A549 (cell line): ENCODE results near the gene TMCO2.

Experiments
- EHMT2 ChIP-seq: fragments of 200-600 bp; sonication (generic); IDR thresholded peaks from 2 replicates; pipeline ENCODE4 v1.6.1; 2016; ENCODE audit warnings: antibody characterized with exemption, low read depth, mild to moderate bottlenecking, moderate library complexity
- PHF8 ChIP-seq: fragments of 200-600 bp; sonication (generic); IDR thresholded peaks from 2 replicates; pipeline ENCODE4 v1.6.1; 2016; ENCODE audit warnings: low read depth, mild to moderate bottlenecking, antibody characterized with exemption, moderate library complexity, borderline replicate concordance
- POLR2A ChIP-seq: IDR thresholded peaks from 2 replicates; pipeline ENCODE4 v1.6.1; 2012; ENCODE audit warnings: mild to moderate bottlenecking, low read length
- RAD21 ChIP-seq, 2 experiments: fragments of >200 bp in 1 of 2; sonication (Bioruptor Twin) in 1 of 2; formaldehyde crosslinking in 1 of 2; IDR thresholded peaks in 1 of 2; conservative IDR thresholded peaks in 1 of 2; 2 replicates in 1 of 2; 3 replicates in 1 of 2; pipeline ENCODE4 v1.6.1; 2012 to 2018; ENCODE audit warnings: inconsistent platforms in 1 of 2
- RCOR1 ChIP-seq: fragments of 150-350 bp; IDR thresholded peaks from 2 replicates; pipeline ENCODE4 v1.6.1; 2014; ENCODE audit warnings: antibody characterized with exemption, low read length, low read depth
- REST ChIP-seq: fragments of 200-600 bp; sonication (generic); IDR thresholded peaks from 2 replicates; pipeline ENCODE4 v1.6.1; 2016; ENCODE audit warnings: antibody characterized with exemption, mild to moderate bottlenecking, moderate library complexity
- RFX5 ChIP-seq: fragments of 450-650 bp; IDR thresholded peaks from 2 replicates; pipeline ENCODE4 v1.7.1; 2014; ENCODE audit warnings: antibody characterized with exemption, mild to moderate bottlenecking, moderate library complexity
- SMC3 ChIP-seq: fragments of >200 bp; sonication (Bioruptor Twin); formaldehyde crosslinking; IDR thresholded peaks from 3 replicates; pipeline ENCODE4 v1.6.1; 2018; ENCODE audit warnings: inconsistent platforms
- ZFP36 ChIP-seq: fragments of 450-650 bp; IDR thresholded peaks from 2 replicates; pipeline ENCODE4 v1.6.1; 2014; ENCODE audit warnings: borderline replicate concordance; ENCODE audit not compliant: partially characterized antibody

DNA sequence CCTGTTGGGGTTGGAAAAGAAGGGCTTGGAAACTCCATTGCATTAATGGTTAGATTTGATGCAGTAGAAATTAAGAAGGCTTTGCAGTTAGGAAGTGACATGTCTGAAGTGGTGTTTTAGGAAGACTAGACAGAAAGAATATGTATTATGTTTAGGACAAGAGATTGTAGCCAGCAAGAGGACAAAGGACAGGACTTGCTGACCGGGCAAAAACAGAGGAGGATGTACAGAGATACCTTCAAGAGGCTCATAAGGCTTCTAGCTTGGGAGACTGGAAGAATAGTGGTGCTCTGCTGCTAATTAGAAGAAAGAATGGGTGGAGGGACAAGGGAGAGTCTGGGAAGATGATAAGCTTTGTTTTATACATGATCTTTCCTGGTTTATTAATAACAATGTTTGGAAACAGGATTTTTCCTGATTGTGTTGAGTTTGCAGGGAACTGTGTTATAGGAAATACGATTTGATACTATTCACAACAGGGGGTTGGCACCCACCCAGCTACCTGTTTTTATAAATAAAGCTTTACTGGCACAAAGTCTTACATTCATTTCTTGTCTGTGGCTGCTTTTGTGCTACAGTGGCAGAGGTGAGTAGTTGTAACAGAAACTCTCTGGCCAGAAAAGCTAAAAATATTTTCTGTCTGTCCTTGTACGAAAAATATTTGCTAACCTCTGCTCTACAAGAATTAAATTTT, 37.1 kb upstream of the TMCO2 start:
- TF ChIP-seq POLR2A (no peak), EHMT2 (no peak), REST (no peak), RFX5 (no peak), PHF8 (no peak), ZFP36 (no peak), RAD21 (conservative IDR thresholded peaks at IDR 0.05 in 1 of 2, IDR thresholded peaks at IDR 0.05 in 1 of 2) (no peak), RCOR1 (no peak), SMC3 (no peak)
